ENCODE measurements around the gene PLPP1.

Gene PLPP1

DNA sequence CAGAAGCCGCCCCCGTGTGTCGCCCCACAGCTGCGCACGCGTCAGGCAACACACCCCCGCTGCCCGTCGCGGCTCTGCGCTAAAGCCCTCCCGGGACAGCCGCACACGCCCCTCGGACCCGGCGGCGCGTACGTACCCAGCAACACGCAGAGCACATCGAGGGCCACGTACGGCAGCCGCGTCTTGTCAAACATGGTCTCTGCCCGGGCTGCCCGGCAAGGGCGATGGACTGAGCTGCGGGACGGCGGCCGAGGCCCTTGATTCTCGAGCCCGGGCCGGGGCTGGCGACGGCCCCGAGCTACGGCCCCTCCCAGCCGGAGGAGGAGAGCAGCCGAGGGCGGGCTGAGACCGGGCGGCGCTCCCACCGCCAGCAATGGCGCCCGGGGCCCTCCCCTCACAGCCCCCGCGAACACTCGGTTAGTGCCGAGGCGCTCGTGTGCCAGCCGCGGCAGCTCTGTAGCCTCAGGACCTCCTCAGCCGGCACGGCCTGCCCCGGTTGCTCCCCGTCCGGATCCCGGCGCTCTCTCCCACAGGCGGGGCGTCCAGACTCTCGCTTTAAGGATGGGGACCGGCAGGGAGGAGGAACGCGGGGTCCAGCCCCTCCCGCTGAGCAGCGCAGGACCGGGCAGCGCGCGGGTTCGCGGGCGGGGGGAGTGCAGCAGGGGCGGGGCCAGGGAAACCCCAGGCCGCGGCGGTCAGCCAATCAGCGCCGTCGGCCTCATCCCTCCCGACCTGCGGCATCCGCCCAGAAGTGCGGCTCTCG, at the start of gene PLPP1:
Gene PLPP1, minus strand, starts transcription at position 529 of the 763 bp plus-strand sequence. Its CDS starts 335 bp downstream, at position 194.
- peak; percentile 96 for DNase-seq

DNA sequence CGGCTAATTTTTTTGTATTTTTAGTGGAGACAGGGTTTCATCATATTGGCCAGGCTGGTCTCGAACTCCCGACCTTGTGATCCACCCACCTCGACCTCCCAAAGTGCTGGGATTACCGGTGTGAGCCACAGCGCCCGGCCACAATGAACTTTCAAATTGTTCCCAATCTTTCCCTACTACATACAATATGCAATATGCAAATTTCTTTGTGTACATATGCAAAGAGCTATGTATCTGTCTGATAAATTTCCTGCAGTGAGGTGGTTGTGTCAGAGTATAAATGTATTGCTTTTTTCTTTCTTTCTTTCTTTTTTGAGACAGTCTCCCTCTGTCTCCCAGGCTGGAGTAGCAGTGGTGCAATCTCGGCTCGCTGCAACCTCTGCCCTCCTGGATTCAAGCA, 48.8 kb upstream of the PLPP1 start:
- no peak for DNase-seq

GRCh38 chr5:55582256-55582655, 47.5 kb upstream of the PLPP1 start:
- DNase-seq, result no peak

DNA sequence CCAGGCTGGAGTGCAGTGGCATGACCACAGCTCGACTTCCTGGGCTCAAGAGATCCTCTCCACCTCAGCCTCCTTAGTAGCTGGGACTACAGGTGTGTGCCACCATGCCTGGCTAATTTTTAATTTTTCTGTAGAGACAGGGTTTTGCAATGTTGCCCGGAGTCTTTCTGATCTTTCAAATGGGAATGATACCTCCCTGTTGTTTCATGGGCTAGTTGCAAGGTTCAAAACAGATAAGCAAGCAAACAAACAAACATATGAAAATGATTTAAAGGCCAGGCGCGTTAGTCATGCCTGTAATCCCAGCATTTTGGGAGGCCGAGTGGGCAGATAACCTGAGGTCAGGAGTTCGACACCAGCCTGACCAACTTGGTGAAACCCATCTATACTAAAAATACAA, 45.3 kb upstream of the PLPP1 start:
- no peak for DNase-seq

DNA sequence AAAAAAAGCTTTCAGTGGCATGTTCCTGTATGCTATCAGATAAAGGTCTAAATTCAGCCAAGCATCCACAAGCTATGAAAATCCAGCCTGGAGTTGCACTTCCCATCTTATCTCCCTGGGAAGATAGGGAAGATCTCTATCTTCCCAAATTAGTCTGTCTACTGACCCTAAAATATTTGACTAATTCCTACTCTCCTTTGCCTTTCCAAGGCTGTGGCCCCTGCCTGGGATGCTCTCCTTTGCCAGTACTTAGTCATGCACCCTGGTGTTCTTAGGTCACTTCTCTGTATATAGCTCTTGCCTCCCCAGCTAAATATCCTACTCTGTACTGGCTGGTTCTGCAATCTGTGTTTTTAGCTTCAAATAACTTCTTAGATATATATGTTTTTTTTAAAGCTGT, 44.0 kb upstream of the PLPP1 start:
- no peak for DNase-seq

- DNase-seq, result peak; percentile 19 to 27
These were observed 42.7 kb upstream of the PLPP1 start for GRCh38 chr5:55577353-55578060.

DNA sequence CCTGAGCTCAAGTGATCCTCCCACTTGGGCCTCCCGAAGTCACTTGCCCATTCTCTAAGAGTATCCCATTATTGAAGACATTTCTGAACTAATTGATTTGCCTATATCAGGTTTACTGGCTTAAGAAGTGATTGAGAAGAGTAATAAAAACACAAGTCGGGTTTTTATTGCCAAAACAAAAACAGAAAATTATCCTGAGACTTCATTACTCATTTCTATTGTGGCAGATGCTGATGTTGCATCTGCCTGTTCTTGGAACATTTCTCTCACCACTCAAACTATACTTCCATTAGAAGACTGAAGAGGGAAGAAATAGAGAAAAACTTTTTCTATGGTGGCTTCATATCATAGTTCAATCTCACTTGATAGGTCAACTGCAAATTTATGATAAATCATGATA, 41.9 kb upstream of the PLPP1 start:
- no peak for DNase-seq

DNA sequence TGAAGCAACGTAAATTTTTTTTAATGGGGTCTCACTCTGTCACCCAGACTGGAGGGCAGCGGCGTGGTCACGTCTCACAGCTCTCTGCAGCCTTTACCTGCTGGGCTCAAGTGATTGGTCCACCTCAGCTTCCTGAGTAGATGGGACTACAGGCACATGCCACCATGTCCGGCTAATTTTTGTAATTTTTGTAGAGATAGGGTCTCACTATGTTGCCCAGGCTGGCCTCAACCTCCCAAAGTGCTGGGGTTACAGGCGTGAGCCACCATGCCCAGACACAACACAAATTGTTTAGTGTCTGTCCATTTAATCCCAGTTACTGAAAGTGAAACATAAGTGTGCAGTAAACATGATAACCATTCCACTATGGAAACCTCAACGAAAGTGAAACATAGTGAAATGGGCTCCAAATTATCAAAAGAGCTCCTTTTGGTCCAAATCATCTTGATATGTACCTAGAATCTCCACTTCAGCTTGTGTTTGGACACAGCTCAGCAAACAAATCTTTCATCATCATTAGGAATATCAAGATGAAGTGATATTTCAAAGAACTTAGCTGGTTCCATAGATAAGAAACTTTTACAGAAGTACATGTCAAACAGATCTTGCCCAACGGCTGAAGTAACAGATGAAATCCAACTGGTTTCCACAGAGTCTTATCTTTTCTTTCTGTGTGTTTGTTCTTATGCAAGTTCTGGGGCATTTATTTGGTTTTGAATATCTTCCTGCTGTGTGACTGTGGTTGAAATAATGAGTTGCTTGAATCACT, 41.2 kb upstream of the PLPP1 start:
- no peak for DNase-seq

- DNase-seq, result no peak
These were observed 37.8 kb upstream of the PLPP1 start for GRCh38 chr5:55572600-55572999.

GRCh38 chr5:55572020-55572419, 37.3 kb upstream of the PLPP1 start:
- no peak for DNase-seq

DNA sequence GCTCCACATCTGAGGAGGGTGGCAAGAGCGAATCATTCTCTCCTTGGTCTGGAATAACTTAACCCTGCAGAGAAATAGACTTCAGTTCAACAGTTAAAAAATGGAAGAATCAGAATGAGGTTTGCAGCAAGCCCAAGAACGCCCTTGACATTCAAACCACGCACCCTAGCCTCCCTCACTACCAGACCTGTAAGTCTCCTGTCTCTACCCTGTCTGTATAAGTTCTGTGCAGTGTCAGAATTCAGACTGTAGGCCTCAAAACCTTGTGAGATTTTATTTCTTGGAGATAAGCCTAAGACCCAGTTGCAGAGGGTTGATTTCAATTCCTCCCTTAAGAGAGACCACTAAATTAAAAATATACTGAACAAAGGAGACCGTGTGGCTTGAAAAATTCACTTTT, 35.8 kb upstream of the PLPP1 start:
- DNase-seq, result no peak

- DNase-seq, result no peak
These were observed 35.3 kb upstream of the PLPP1 start for GRCh38 chr5:55570026-55570425.

GRCh38 chr5:55569513-55569865, 34.7 kb upstream of the PLPP1 start:
- no peak for DNase-seq

GRCh38 chr5:55568654-55569512, 34.1 kb upstream of the PLPP1 start:
- no peak for DNase-seq

GRCh38 chr5:55564721-55565120, 30.0 kb upstream of the PLPP1 start:
- no peak for DNase-seq

DNA sequence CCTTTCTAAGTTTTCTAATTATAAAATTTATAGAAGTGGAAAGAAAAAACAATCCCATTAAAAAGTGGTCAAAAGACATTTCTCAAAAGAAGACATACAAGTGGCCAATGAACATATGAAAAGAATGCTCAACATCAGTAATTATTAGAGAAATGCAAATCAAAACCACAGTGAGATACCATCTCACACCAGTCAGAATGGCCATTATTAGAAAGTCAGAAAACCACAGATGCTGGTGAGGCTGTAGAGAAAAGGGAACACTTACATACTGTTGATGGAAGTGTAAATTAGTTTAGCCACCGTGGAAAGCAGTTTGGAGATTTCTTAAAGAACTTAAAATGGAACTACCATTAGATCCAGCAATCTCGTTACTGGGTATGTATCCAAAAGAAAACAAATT, 23.7 kb upstream of the PLPP1 start:
- DNase-seq, result no peak

GRCh38 chr5:55557123-55557522, 22.4 kb upstream of the PLPP1 start:
- DNase-seq, result no peak

DNA sequence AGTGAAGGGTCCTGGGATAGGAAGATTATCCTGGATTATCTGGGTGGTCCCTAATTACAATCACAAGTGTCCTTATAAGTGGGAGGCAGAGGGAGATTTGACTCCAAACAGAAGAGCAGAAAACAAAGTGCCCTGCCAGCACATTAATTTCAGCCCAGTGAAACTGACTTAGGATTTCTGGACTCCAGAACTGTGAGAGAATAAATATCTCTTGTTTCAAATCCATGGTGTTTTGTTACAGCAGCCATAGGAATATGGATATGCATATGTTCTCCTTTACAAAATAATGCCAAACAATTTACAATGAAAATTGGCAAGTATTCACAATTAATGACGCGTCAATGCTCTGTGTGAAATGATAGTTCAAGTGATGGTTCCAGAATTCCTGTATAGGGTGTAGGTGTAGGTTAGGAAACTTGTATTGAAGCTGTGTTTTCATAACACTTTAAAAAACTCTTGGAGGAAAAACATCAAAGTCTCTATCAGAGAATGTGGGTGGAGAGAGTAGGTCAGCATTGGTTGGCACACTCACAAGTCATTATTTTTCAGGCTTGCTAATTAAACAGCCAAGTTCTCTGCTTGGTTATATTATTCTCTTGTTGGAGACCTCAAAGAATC, 19.9 kb upstream of the PLPP1 start:
- DNase-seq, result no peak

GRCh38 chr5:55551904-55552303, 17.1 kb upstream of the PLPP1 start:
- no peak for DNase-seq

- DNase-seq, result no peak
These were observed 16.6 kb upstream of the PLPP1 start for GRCh38 chr5:55551358-55551757.

DNA sequence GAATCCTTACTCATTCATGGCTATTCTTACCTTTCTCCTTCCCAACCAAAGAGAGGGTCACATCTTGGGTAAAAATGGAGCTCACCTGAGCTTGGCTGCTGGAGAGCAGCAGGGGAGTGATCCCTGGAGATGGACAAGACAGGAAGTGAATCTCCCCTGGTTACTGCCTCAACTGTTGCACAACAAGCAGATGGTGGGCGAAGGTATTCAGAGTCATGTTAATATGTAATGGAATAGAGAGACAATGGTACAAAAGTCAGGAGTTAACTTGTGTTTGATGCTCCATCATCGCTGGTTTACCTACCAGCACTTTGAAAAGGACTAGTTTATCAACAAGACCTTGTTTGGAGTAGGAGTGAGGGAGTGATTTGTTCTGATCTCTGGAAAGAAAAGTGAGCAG, 13.0 kb upstream of the PLPP1 start:
- DNase-seq, result no peak

DNA sequence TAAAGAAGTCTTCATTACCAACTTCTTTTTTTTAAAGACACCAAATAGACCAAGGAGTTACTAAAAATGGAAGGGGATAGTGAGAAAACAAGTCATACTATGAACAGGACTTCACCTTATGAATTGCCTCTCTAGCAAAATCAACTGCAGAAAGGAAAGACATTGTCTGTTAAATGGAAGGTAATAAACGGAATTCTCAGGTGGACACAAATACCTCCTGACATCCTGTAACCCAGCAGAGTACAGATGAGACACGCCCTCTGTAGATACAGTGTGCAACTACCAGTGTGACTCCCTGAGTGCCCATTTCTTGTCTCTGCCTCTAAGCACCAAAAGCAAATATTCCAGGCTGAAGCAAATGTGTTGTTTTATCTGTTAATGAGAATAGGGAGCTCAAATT, 12.2 kb upstream of the PLPP1 start:
- no peak for DNase-seq
